ENCODE results near the gene MPDZ.
"Not testable (repeated sequence)": the region's sequence is repeated elsewhere in the genome, so short reads cannot be mapped to it uniquely, and the experiment has no call there.

Gene MPDZ

GRCh38 chr9:13264788-13265187 is 14.7 kb downstream of the MPDZ start:
- no peak for DNase-seq (ENCODE audit: low spot score)

- DNase-seq (ENCODE audit: low spot score), result peak; percentile 36
Measured at GRCh38 chr9:13263511-13263910, 16.0 kb downstream of the MPDZ start.

- no peak for DNase-seq (ENCODE audit: low spot score)
Measured at GRCh38 chr9:13252852-13253251, 26.6 kb downstream of the MPDZ start.

DNA sequence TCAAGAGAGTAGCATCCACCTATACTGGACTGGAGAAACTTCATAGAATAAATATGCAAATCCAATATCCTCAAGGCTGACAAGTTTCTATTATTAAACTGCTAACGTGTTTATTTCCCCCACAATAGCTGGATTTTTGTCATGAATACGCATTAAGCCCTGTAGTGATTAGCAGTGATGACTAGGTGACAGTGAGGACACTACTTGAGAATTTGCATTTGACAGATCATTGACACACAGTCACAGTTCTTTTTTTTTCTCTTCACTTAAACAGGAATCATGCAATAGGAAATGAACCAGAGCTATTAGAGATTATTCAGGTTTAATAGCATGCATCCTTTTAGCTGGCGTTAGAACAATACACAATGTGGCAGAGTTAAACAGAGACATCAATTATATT is 35.3 kb downstream of the MPDZ start:
- DNase-seq (ENCODE audit: low spot score), result no peak

GRCh38 chr9:13241283-13241682 is 38.2 kb downstream of the MPDZ start:
- no peak for DNase-seq (ENCODE audit: low spot score)

GRCh38 chr9:13239660-13240059 is 39.8 kb downstream of the MPDZ start:
- DNase-seq (ENCODE audit: low spot score), result no peak

DNA sequence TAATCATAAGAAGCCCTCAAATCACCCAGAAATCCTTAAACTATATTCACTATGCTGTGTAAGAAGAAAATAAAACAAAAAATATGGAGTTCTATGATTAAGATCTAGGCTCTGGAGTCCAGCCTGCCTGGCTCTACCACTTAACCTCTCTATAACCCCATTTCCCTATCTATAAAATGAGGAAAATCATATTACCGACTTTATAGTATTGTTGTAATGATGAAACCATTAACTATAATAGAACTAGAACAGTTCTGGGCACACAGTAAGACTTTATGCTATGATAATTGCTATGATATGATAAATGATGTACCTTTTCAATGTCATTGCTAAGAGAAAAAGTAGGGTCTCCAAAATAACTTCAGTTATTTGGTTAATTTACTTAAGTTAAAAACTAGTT is 40.3 kb downstream of the MPDZ start:
- no peak for DNase-seq (ENCODE audit: low spot score)

DNA sequence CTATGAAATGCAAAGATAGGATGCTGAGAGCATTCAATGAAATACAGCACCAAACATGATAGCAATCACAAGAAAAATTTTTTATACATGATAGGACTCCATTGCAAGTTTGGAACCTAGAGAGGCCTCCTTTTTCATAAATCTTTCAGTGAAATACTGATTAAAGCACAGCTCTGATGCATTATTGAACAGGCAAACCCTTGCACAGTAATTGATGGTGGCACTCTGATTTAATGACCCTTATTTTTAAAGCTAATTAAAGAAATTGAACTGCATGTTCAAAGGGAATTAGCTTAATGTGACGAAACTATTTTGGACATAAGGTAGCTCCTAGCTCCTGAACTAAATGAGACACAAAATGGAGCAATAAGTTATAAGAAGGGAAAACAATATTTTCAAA is 44.6 kb downstream of the MPDZ start:
- DNase-seq (ENCODE audit: low spot score), result no peak

DNA sequence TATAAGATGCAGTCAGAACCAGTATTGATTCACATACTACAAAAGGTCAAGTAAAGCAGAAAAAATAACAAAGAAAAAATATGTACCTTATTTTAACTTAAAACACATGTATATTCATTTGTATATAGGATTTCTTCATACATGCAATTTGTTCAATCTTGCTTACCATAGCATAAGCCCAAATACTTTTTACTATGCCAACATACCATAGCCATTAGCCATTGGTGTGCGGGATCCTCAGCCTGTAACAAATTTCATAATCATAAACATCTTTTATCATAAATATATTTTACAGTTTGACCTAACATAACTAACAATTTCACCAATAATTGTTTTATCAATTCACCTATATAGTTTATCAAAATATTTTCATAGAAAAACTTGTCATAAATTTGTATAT is 51.1 kb downstream of the MPDZ start:
- no peak for DNase-seq (ENCODE audit: low spot score)

GRCh38 chr9:13224366-13224765 is 55.1 kb downstream of the MPDZ start:
- DNase-seq (ENCODE audit: low spot score), result no peak

DNA sequence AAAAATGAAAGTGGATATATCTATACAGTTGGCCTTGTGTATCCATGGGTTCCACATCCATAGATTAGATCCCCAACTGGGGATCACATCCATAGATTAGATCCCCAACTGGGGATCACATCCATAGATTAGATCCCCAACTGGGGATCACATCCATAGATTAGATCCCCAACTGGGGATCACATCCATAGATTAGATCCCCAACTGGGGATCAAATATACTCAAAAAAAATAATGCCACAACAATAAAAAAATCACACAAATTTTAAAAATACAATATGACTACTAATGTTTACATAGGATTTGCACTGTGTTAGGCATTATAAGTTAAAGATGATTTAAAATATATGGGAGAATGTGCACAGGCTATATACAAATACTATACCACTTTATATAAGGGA is 56.8 kb downstream of the MPDZ start:
- not testable (repeated sequence) for DNase-seq (ENCODE audit: low spot score)

- no peak for DNase-seq (ENCODE audit: low spot score)
Measured at GRCh38 chr9:13221741-13222140, 57.8 kb downstream of the MPDZ start.

GRCh38 chr9:13220837-13221236 is 58.7 kb downstream of the MPDZ start:
- no peak for DNase-seq (ENCODE audit: low spot score)

DNA sequence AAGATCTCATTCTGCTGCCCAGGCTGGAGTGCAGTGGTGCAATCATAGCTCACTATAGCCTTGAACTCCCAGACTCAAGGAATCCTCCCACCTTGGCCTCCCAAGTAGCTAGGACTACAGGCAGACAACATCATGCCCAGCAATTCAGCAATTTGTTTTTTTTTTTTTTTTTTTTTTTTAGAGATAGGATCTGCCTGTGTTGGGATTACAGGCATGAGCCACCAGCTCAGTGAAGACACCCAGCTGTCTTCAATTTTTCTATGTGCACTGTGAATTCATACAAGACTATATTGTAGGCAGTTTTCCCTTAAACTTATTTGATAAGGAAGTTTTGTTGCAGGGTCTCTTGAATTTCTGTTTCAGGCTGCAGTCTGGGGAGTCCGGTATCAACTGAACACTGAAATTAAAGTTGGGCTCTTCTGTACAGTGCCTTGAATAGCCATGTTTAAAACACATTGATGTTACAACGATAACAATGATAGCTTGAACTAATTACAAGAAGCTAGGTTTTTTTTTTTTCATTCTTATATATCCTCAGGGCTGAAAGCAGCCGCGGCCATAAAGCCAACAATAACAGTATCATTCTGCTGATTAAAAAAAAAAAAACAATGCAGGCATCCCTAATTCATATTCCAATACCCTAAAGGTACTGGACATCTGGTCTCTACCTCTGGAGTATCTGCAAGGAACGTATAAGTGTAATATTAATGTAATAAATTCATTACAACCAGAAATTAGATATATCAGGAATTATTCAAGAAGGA is 63.5 kb downstream of the MPDZ start:
- no peak for DNase-seq (ENCODE audit: low spot score)

DNA sequence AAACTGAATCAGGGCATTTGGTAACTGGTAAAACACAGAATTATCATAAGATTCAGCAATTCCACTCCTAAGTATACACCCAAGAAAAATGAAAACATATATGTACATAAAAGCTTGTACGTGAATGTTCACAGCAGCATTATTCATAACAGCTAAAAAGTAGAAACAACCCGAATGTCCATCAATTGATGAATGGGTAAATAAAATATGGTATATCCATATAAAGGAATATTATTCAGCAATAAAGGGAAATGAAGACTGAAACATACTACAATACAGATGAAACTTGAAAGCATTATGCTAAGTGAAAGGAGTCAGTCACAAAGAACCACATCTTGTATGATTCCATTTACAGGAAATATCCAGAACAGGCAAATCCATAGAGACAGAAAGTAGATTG is 65.5 kb downstream of the MPDZ start:
- DNase-seq (ENCODE audit: low spot score), result no peak

- peak; percentile 47 for DNase-seq (ENCODE audit: low spot score)
Measured at GRCh38 chr9:13213337-13213736, 66.2 kb downstream of the MPDZ start.

GRCh38 chr9:13210306-13210705 is 69.2 kb downstream of the MPDZ start:
- no peak for DNase-seq (ENCODE audit: low spot score)

DNA sequence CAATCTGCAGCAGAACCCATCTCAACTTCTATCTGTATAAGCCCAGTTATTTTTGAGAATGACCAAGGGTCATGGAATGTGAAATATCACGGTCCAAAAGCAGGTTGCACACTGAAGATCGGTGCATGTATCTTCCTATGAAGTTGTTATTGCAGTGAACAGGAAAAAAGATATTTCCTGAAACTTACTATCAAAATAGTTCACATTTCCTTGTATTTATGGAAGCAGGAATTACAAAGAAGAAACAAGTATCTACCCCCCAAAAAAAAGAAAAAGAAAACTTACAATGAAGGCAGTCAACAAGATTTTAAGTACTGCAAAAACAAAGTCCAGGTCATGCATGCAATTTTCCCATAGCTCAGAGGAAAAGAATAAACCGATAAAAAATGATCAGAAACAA is 70.0 kb downstream of the MPDZ start:
- DNase-seq (ENCODE audit: low spot score), result peak; percentile 38

DNA sequence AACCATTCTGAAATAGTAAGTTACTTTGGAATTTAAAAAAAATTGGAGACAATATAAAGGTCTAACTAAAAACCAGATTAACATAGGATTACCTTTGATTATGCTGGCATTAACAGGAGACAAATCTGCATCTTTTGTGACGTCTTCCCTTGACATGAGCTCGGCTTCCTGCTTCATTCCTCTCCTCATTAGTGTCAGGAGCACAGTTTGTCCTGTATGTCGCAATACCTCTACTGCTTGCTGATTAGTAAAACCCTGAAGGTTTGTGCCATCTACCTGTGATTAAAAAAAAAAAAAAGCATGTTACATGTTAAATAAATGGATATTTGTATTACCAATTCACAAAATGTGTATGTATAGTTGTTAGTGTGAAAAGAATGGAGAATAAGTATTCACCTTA is 73.7 kb downstream of the MPDZ start:
- DNase-seq (ENCODE audit: low spot score), result no peak

- DNase-seq (ENCODE audit: low spot score), result no peak
Measured at GRCh38 chr9:13190040-13190439, 89.5 kb downstream of the MPDZ start.

GRCh38 chr9:13189362-13189761 is 90.1 kb downstream of the MPDZ start:
- no peak for DNase-seq (ENCODE audit: low spot score)

DNA sequence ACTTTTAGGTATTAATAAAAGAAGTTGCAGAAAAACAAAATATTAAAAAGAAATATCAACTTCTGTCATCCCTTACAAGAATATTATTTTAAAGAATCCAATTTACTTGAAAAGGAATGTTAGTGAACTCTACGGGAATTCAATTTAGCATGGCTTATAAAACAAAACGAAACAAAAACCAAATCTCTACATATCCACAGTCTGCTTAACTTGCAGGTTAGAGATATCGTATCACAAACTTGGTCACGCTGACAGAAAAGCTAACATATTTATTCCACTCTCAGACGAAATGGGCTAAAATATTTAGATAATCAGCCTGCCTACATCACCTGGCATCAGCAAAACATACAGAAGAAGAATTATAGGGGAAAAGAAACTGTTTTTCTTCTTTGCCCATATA is 92.7 kb downstream of the MPDZ start:
- no peak for DNase-seq (ENCODE audit: low spot score)

- no peak for DNase-seq (ENCODE audit: low spot score)
Measured at GRCh38 chr9:13186091-13186490, 93.4 kb downstream of the MPDZ start.

DNA sequence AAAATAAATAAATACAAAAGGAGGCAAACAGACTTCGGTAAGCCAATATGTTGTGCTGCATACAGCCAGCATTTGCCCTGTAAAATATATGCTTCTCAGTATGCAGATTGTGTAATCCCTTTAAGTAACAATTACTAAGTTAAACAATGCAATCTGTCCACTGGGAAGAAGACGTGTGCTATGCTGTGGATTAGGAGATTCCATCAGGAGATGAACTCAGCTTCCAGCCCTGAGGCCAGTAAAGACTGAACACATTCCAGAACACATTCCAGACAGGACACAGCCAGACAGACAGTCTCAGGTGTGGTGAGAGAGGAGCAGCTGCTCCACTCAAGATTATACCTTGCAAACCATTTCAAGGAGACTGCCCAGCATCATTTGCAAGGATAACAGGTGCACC is 97.8 kb downstream of the MPDZ start:
- no peak for DNase-seq (ENCODE audit: low spot score)

GRCh38 chr9:13179257-13179656 is 100.2 kb downstream of the MPDZ start:
- DNase-seq (ENCODE audit: low spot score), result no peak

All from kidney capillary endothelial cell (primary cell).